H1 (cell line): ENCODE data around the gene LRRC8D. TPM values are rescaled to one million over a fixed set of nuclear protein-coding genes. Genes with fewer than 3 reads are reported as not detected.

Experiments used
- BRCA1 ChIP-seq: IDR thresholded peaks from 2 replicates; pipeline ENCODE4 v1.6.1; 2012; ENCODE audit warnings: low read depth, low read length, improper control_type of control experiment
- CBX8 ChIP-seq: fragments of 300-800, 300-1000 bp; sonication (generic); IDR thresholded peaks from 2 replicates; pipeline ENCODE4 v1.7.1; 2016; ENCODE audit warnings: low read depth, low read length, borderline replicate concordance
- EGR1 ChIP-seq: IDR thresholded peaks from 2 replicates; pipeline ENCODE4 v1.6.1; 2011; ENCODE audit warnings: low read depth, low read length, borderline replicate concordance
- MAX ChIP-seq: IDR thresholded peaks from 2 replicates; pipeline ENCODE4 v1.6.1; 2012; ENCODE audit warnings: inconsistent platforms
- POLR2AphosphoS5 ChIP-seq: IDR thresholded peaks from 2 replicates; pipeline ENCODE4 v1.6.1; 2011; ENCODE audit warnings: low read depth, low read length
- TCF12 ChIP-seq: IDR thresholded peaks from 2 replicates; pipeline ENCODE4 v1.6.1; 2011; ENCODE audit warnings: low read depth, mild to moderate bottlenecking, low read length
- polyA plus RNA-seq, 7 experiments: library from polyadenylated mRNA; depleted of rRNA in 3 of 7; stranded (reverse) in 5 of 7; unstranded in 2 of 7; fragments of >200 nt in 5 of 7; fragments of 200-250 nt in 2 of 7; gene quantifications; 1 replicate in 5 of 7; 2 replicates in 1 of 7; 4 replicates in 1 of 7; pipeline versions ENCODE4 v1.2.1 to v1.2.3, GENCODE V29; 2011 to 2013; ENCODE audit warnings: missing spikeins in 2 of 7, mixed read lengths in 2 of 7
- total RNA-seq: library from RNA; stranded (reverse); fragmentation: NEBNext Ultra II Directional; extraction: Animal tissue kit (Norgen Biotek cat#: 25700); gene quantifications from 2 replicates; pipeline ENCODE4 v1.2.1, GENCODE V29; 2021

The LRRC8D gene
- total and polyA plus RNA-seq, 2 of the 8 experiments (the other 6 are each of a cell fraction or from before 2014, with no cell fraction given): 42.0 to 58.5 TPM

- TF ChIP-seq CBX8 (no peak), BRCA1 (no peak), MAX (no peak), TCF12 (no peak), EGR1 (no peak), POLR2AphosphoS5 (no peak)
- TF ChIP-seq, all 59 proteins: peak for 0
Observed at GRCh38 chr1:89827330-89827729, 6.5 kb downstream of the LRRC8D start (continued).
